Central memory CD4-positive, alpha-beta T cell (primary cell): Measurements from ENCODE around the gene SPOCK1.

Experiments
- DNase-seq: peaks from one replicate; pipeline ENCODE4 v3.0.0; 2022

Gene SPOCK1

GRCh38 chr5:137216976-137217598, 282.0 kb downstream of the SPOCK1 start:
- DNase-seq = no peak

- DNase-seq = no peak
Measured at GRCh38 chr5:137215780-137216179, 283.3 kb downstream of the SPOCK1 start.

DNA sequence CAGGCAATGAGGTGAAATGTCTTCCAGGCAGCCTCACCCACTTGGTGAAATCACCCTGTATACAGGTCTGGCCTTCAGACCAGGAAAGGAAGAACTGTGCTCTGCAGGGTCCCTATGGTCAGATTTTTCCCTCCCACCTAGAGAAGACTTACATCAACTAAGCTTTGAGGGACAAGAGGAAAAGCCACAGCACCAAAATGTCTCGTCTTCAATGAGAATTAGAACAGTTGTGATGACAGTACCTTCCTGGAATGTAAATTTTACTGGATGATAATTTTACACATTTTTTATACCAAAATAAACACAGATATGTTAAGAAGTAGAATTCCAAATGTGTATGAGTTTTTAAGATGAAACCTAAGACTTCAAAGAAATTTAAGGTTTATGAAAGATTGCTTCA, 283.9 kb downstream of the SPOCK1 start:
- DNase-seq = no peak

DNA sequence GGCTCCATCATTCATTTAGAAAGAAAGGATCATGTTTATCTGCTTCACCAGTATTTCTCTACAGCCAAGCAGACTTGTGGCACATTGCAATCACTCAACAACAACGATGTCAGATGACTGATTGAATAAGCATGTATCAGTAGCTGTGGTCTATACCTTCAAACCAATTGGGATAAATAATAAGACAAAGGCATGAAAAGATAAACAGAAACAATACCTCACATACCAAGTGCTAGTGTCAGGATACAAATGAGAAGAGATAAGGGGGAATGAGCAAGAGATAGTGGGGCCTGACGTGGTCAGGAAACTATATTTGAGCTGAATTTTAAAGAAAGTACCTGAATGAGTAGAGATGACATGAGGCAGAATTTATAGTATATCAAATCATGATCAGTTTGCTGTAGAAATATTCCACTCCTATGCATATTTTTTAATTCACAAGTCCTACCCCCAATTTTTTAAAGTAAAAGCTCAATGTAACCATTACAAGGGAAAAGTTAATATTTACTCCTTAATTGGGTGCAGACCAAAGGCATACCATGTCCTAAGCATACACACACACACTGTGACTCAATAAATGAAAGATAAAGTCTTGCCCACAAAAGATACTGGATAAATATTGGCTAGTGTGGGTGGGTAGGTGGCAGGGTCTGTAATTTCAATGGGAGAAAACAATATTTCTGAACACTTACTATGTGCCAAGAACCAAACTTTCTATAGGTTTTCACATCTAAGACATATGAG, 284.5 kb downstream of the SPOCK1 start:
- DNase-seq = no peak

DNA sequence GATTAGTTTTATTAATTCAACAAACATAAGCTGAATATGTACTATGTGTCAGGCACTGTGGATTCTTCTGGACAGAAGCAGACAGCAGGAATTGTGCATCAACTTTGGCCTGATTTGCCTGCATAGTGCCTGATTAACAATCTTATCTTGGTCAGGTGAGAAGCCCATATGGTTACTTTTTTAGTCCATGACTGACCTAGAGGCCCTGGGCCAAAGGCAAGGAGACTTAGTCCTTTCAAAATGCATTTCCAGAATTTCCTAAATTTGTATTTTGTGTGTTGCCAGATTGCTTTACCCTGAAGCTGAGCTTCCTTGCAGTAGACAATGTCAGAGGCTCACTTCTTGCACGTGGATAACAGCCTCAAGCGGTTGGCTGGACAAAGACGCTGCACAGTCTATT, 286.7 kb downstream of the SPOCK1 start:
- no peak for DNase-seq

GRCh38 chr5:137209232-137209809, 289.8 kb downstream of the SPOCK1 start:
- DNase-seq = no peak

DNA sequence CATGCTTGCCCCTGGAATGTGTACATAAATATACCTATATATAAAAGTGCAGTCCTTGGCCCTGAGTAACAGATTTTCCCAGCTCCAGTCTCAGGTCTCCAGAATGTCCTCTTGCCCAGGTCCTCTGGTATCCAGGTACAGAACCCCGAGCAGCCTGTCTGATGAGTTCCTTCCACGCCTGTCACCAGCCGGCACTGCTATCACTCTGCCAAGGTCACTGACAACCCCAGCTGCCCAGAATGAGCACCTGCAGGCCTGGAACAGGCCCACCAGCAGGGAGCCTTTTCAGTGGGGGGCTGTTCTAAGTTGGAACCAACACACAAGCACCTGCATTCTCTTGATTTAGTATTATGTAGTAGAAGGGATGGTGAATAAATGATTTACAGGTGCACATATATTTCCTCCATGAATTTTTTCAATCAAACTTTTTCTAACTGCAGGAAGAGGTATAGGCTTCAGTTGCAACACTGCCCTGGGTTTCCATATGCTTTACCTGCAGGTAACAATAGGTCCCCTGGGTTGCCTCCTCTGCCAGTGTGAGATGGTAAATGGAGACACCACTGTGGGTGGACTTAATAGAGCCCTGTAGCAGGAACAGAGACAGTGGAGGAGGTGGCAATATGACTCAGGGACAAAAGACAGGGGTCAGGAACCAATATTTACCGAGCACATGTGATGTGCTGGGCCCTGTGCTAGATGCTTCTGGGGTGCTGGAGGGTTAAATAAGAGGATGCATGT, 291.9 kb downstream of the SPOCK1 start:
- DNase-seq = no peak

DNA sequence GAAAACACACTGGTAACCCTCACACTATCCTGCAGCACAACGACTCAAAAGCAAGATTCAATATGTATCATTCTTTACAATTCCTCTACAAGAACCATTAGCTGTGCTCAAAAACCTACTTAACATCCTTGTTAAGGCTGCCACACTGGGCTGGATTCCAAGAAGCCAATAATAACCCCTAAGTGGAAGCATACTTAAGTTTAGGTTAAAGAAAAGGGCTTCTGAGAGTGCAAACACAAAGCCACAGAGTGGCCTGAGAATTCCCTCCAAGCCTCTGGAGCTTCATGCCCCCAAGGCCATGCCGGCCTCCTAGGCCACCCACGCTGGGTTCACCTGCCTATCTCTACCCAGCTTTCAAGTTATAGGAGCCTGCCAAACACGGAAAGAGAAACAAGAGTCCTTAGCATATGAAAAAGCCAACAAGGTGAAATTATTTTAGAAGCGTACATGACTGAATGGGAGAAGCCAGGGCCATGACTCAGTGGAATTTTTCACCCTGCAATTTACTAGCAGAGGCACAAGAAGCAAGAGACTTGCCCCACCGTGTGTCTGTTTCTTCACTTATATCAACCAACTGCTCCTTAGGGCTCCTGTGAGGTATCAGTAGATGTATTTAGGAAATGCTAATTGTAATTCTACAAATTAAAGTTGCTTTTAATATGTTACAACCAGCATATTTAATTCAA, 293.0 kb downstream of the SPOCK1 start:
- DNase-seq = no peak

- no peak for DNase-seq
Measured at GRCh38 chr5:137205231-137206027, 293.7 kb downstream of the SPOCK1 start.

- DNase-seq = no peak
Measured at GRCh38 chr5:137203011-137203632, 296.0 kb downstream of the SPOCK1 start.

GRCh38 chr5:137201876-137202275, 297.2 kb downstream of the SPOCK1 start:
- DNase-seq = no peak

DNA sequence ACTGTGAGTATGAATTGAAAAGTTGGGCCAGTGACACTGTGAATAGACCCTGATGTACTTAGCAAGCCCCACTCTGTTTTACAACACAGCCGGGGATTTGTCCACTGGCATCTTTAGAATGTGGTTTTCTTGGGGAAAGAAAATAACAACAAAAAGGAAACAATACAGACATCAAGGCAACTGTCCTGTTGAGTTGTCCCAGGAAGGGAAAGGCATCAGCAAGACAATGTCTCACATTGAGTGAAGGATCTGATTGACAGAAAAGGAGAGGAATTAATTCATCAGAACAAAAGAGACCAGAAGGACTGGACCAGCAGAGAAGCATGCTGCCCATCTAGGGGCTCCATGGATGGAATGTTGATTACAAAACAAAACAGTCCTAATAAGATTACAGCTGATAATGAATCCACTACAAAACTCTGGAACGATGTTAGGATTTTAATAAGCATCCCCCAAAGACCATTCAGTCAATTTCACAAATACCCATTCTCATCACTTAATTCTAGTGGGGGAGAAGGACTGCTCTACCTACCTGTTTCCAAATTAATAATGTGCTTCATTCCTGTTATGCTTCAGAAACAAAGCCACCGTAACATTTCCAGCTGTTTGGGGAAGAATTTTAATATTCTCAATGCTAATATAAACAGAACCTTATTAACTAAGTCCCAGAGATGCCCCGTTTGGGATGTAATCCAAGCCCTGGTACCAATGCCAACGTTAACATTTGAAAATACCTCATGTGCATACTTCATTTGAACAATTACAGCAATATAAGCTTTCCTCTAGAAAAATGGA, 298.0 kb downstream of the SPOCK1 start:
- DNase-seq = no peak

- no peak for DNase-seq
Measured at GRCh38 chr5:137199966-137200365, 299.2 kb downstream of the SPOCK1 start.

DNA sequence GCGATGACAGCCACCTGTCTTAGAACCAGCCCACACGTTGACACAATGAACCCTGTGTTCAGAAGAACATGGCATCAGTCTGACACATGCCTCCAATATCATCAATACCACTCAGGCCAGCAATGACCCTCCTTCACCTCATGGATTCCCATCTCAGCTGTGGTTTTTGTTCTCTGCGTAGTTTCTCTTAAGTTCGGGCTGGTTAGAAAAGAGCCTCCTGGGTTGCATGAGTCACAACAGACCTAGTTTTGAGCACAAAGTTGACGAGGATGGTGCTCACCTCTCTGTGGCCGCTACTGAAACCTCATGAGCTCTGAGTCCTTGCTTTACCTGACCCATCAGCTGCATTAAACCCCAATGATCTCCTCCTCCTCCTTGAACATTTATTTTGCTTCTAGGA, 299.9 kb downstream of the SPOCK1 start:
- no peak for DNase-seq

DNA sequence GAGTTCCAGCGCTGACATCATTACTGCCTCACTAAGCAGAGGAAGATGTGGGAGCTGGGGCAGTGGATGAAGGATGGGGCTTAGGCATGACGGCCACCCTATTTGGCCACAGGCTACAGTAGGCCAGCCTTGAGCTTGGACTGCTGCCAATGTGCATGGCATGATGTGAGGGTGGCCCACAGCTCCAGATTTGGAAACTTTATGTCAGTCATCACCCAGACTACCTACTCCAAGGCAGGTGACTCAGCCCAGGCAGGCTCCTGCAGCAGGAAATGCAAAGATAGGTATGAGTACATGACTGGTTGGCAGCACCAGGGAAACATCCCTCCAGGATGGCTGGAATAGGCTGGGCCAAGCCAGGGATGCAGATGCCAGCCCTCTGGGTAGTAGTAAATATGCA, 303.6 kb downstream of the SPOCK1 start:
- DNase-seq = no peak

- no peak for DNase-seq
Measured at GRCh38 chr5:137194300-137194699, 304.8 kb downstream of the SPOCK1 start.

DNA sequence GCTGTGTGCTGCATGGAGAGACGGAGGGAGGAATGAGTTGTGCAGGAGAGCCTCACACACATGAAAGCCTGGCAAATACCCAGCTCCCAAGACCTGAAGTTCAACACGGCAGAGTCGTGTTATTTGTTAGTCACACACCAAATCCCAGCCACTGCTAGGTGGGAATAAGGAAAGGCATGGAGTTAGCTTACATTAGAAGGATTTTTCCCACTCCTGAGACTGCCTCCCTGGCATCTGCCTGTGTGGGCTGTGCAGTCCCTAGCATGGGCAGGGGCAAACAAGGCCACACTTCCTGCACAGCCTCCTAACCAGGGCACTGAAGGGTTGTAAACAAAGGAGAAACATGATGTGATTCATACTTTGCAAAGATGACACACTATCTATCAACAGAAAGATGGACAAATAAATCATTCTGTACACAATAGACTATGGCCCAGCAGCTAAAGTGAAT, 306.8 kb downstream of the SPOCK1 start:
- DNase-seq = no peak

- DNase-seq = no peak
Measured at GRCh38 chr5:137191179-137191578, 307.9 kb downstream of the SPOCK1 start.

DNA sequence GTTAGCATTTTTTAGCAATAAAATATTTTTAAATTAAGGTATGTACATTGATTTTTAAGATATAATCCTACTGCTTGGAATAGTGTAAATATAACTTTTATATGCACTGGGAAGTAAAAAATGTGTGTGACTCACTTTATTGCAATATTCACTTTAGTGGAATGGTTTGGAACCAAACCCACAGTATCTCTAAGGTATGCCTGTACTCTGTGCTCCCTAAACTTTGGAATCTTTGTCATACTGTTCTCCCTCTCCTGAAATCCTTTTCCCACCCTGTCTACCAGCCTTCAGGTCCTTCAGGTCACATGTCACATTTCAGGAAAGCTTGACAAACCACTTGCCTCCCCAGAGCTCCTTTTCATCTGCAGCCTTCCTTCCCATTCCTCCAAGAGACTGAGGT, 308.7 kb downstream of the SPOCK1 start:
- no peak for DNase-seq

- DNase-seq = no peak
Measured at GRCh38 chr5:137190031-137190430, 309.1 kb downstream of the SPOCK1 start.

- DNase-seq = no peak
Measured at GRCh38 chr5:137188566-137188965, 310.6 kb downstream of the SPOCK1 start.
